HL-60 (cell line): ENCODE results near the gene ZCCHC2.

Experiments
- GABPA ChIP-seq: IDR thresholded peaks from 2 replicates; pipeline ENCODE4 v1.6.1; 2012; ENCODE audit warnings: low read depth
- SPI1 ChIP-seq: IDR thresholded peaks from 2 replicates; pipeline ENCODE4 v1.6.1; 2012; ENCODE audit warnings: low read depth, mild to moderate bottlenecking, borderline replicate concordance
- TF ChIP-seq, protein P1 (sequence below): IDR thresholded peaks from one replicate; pipeline ENCODE4 v1.5.1; 2011; ENCODE audit warnings: low read length, control low read depth, inconsistent platforms; ENCODE audit not compliant: insufficient read depth

GRCh38 chr18:62586781-62587487 lies 64.1 kb downstream of the ZCCHC2 start:
- TF ChIP-seq SPI1 = no peak
- no peak for TF ChIP-seq GABPA
- TF ChIP-seq, protein P1, sequence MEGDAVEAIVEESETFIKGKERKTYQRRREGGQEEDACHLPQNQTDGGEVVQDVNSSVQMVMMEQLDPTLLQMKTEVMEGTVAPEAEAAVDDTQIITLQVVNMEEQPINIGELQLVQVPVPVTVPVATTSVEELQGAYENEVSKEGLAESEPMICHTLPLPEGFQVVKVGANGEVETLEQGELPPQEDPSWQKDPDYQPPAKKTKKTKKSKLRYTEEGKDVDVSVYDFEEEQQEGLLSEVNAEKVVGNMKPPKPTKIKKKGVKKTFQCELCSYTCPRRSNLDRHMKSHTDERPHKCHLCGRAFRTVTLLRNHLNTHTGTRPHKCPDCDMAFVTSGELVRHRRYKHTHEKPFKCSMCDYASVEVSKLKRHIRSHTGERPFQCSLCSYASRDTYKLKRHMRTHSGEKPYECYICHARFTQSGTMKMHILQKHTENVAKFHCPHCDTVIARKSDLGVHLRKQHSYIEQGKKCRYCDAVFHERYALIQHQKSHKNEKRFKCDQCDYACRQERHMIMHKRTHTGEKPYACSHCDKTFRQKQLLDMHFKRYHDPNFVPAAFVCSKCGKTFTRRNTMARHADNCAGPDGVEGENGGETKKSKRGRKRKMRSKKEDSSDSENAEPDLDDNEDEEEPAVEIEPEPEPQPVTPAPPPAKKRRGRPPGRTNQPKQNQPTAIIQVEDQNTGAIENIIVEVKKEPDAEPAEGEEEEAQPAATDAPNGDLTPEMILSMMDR = no peak
